ENCODE results near the gene SLC17A1. TPM values are rescaled to one million over a fixed set of nuclear protein-coding genes. Genes with fewer than 3 reads are reported as not detected.

Gene SLC17A1
- polyA plus RNA-seq, 1 donor (not counting 4 experiments of a cell fraction or from before 2014, with no cell fraction given), result not detected

GRCh38 chr6:25869840-25870239 lies 38.0 kb upstream of the SLC17A1 start:
- Histone ChIP-seq H3K4me3 (ENCODE audit: control insufficient read depth in 2 of 3, extremely low read depth in 1 of 3, insufficient read depth in 2 of 3, low read depth in 1 of 3, low read length in 3 of 3) (no peak overlapping the region), H3K9ac (ENCODE audit: control insufficient read depth, extremely low read depth, insufficient read depth, low read length) (no peak overlapping the region), H3K9me1 (ENCODE audit: control insufficient read depth, extremely low read depth, insufficient read depth, low read length) (no peaks in the 10 kb centered on the region), H3K27ac (ENCODE audit: control insufficient read depth, insufficient read depth, low read length) (no peak overlapping the region), H3K36me3 (ENCODE audit: control insufficient read depth in 2 of 2, extremely low read depth in 1 of 2, insufficient read depth in 2 of 2, low read length in 2 of 2) (no peaks in the 10 kb centered on the region), H3K4me2 (ENCODE audit: control insufficient read depth, extremely low read depth, insufficient read depth, low read depth, low read length) (no peak overlapping the region), H3K4me1 (ENCODE audit: control insufficient read depth, extremely low read depth, insufficient read depth, low read length) (no peaks in the 10 kb centered on the region), H3K27me3 (ENCODE audit: control insufficient read depth, extremely low read depth, insufficient read depth, low read length) (no peaks in the 10 kb centered on the region), H3K9me3 (ENCODE audit: control insufficient read depth, low read depth, low read length) (no peaks in the 10 kb centered on the region), H4K20me1 (ENCODE audit: control insufficient read depth, extremely low read depth, insufficient read depth, low read length) (no peaks in the 10 kb centered on the region), H2AFZ (ENCODE audit: control insufficient read depth, low read length) (no peak overlapping the region), H3K79me2 (ENCODE audit: control insufficient read depth, insufficient read depth, low read length) (no peaks in the 10 kb centered on the region)
- dilution Hi-C loops (cut with MboI; ENCODE audit: extremely low pct_ligation_motif_present, low sequenced_read_pairs), result no loop called here
- DNase-seq (ENCODE audit: low read depth, low spot score), result no peak
- TF ChIP-seq CTCF (optimal IDR thresholded peaks at IDR 0.05 in 1 of 3, IDR thresholded peaks at IDR 0.05 in 1 of 3, conservative IDR thresholded peaks at IDR 0.05 in 1 of 3; ENCODE audit: extremely low read depth in 1 of 3, insufficient read depth in 2 of 3, low read length in 3 of 3), result no peak
- no peak for TF ChIP-seq EZH2 (IDR thresholded peaks at IDR 0.05; ENCODE audit: low read length)
- FAIRE-seq, result no peak

- dilution Hi-C loops (cut with MboI; ENCODE audit: extremely low pct_ligation_motif_present, low sequenced_read_pairs), result no loop called here
- no peaks in the 10 kb centered on the region for H3K9me1 ChIP-seq (ENCODE audit: control insufficient read depth, extremely low read depth, insufficient read depth, low read length)
- no peak for FAIRE-seq
Observed at GRCh38 chr6:25868436-25869183, 36.8 kb upstream of the SLC17A1 start.

More at GRCh38 chr6:25868436-25869183, 36.8 kb upstream of the SLC17A1 start:
- Histone ChIP-seq H3K9ac (ENCODE audit: control insufficient read depth, extremely low read depth, insufficient read depth, low read length) (no peak overlapping the region), H2AFZ (ENCODE audit: control insufficient read depth, low read length) (no peak overlapping the region), H3K4me3 (ENCODE audit: control insufficient read depth in 2 of 3, extremely low read depth in 1 of 3, insufficient read depth in 2 of 3, low read depth in 1 of 3, low read length in 3 of 3) (no peak overlapping the region), H3K79me2 (ENCODE audit: control insufficient read depth, insufficient read depth, low read length) (no peaks in the 10 kb centered on the region), H3K4me1 (ENCODE audit: control insufficient read depth, extremely low read depth, insufficient read depth, low read length) (no peaks in the 10 kb centered on the region), H3K4me2 (ENCODE audit: control insufficient read depth, extremely low read depth, insufficient read depth, low read depth, low read length) (no peak overlapping the region), H3K9me3 (ENCODE audit: control insufficient read depth, low read depth, low read length) (no peaks in the 10 kb centered on the region), H3K27me3 (ENCODE audit: control insufficient read depth, extremely low read depth, insufficient read depth, low read length) (no peaks in the 10 kb centered on the region), H3K27ac (ENCODE audit: control insufficient read depth, insufficient read depth, low read length) (no peak overlapping the region), H3K36me3 (ENCODE audit: control insufficient read depth in 2 of 2, extremely low read depth in 1 of 2, insufficient read depth in 2 of 2, low read length in 2 of 2) (no peaks in the 10 kb centered on the region), H4K20me1 (ENCODE audit: control insufficient read depth, extremely low read depth, insufficient read depth, low read length) (no peaks in the 10 kb centered on the region)
- no peak for DNase-seq (ENCODE audit: low read depth, low spot score)
- no peak for TF ChIP-seq EZH2 (IDR thresholded peaks at IDR 0.05; ENCODE audit: low read length)
- no peak for TF ChIP-seq CTCF (optimal IDR thresholded peaks at IDR 0.05 in 1 of 3, IDR thresholded peaks at IDR 0.05 in 1 of 3, conservative IDR thresholded peaks at IDR 0.05 in 1 of 3; ENCODE audit: extremely low read depth in 1 of 3, insufficient read depth in 2 of 3, low read length in 3 of 3)

All from keratinocyte (primary cell).